NCI-H1105 treated with DMSO at 0.1 percent for 48 hours (cell line): ENCODE results near the gene SGPP2.

Experiments used
- DNase-seq: peaks from one replicate; lab custom pipeline; 2025; lab: John Stamatoyannopoulos, UW

SGPP2 gene

DNA sequence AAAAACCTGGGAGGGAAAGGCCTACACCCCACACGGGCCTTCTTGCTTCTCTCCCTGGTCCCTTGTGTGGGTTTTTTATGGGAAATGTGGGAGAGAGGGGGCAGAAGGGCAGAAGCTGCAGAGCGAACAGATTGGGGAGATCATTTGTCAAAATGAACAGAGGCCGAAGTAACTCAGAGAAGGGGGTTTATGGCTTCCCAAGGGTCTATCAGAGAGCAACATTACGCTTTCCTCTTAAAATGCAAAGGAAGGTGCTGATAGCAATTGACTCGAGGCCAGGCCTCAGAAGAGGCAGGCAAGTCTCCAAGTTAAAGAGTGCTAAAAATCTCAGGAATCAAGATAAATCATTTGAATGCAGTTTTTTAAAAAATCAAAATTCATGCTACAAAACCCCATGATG is 101.5 kb downstream of the SGPP2 start:
- no peak for DNase-seq

DNA sequence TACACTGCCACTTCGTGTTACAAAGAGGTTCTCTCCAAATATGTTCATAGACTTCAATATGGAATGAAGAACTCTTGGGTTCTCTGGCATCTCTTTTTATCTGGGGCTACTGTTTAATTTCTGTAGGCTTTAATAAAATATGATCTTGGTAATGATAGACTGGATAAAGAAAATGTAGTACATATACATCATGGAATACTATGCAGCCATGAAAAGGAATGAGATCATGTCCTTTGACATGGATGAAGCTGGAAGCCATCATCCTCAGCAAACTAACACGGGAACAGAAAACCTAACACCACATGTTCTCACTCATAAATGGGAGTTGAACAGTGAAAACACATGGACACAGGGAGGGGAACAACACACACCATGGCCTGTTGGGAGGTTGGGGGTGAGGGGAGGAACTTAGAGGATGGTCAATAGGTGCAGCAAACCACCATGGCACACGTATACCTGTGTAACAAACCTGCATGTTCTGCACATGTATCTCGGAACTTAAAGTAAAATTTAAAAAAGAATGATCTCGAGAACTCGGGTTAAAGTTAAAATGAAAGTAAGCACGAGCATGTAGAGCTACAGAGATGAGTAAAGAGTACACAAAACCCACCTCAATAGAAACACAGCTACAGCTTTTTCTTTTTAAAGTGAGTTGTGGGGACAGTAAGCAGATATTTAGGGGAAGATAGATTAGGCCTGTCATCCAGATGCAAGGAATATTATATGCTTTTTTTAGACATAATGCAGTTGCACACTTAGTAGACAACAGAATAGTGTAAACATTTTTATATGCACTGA is 102.3 kb downstream of the SGPP2 start:
- no peak for DNase-seq

DNA sequence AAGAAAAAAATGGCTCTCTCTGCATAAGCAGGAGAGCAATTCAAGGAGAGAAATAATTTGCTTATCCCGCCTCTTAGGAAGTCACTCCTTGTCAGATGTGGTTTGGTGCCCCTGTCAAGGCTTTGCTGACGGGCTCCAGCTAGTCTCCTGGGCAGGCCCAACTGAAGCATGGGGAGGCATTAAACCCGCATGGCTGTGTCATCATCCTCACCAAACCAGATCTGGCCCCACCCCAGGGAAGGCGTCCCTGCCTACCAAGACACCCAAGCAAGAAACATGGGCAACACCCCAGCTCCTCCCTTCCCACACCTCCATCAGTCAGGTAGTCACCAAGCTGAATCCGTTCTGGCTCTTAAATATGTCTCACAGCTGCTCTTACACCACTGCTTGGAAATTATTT is 108.0 kb downstream of the SGPP2 start:
- no peak for DNase-seq

DNA sequence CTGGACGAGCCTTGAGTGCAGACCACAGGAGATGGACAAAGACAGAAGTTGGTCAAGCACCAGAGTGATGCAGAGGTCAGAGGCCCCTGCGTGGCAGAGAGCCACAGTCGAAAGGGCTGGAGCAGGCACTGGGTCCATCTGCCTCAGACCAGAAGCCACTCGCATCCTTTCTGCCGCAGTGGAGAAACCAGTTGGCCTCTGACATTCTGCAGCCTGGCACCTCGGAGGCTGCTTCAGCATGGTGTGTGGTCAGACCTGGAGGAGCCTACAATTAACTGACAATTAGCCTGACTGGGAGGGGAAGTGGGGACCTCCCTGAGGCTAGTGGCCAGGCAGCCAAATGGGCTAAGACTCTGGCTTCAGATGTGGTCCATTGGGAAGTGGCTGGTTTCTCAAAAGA is 111.1 kb downstream of the SGPP2 start:
- DNase-seq, result peak; percentile 3

DNA sequence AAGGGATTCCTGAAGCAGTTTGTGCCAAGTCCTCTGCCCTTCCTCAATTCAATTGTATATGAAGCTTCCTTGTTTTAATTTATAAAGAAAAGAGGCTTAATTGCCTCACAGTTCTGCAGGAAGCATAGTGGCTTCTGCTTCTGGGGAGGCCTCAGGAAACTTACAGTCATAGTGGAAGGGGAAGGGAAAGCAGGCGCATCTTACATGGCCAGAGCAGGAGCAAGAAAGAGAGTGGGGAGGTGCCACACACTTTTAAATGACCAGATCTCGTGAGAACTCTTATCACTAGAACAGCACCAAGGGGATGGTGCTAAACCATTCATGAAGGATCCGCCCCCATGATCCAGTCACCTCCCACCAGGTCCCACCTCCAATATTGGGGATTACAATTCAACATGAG is 114.2 kb downstream of the SGPP2 start:
- DNase-seq, result no peak

DNA sequence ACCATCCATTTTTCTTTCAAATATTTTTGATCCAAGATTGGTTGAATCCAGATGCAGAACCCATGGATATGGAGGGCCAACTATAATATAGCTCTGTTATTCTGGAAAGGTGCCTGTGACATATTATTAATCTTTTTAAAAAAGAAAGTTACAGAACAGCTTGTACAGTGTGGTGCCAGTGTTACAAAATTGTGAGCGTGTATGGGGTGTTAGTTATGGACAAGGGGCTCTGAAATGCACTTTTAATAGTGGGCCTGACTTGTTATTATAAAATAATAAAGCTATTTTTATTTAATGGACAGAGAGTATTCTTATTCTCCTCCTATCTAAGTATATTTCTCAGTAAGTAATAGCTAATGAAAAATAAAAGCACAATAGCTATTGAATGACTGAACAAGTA is 120.3 kb downstream of the SGPP2 start:
- no peak for DNase-seq

DNA sequence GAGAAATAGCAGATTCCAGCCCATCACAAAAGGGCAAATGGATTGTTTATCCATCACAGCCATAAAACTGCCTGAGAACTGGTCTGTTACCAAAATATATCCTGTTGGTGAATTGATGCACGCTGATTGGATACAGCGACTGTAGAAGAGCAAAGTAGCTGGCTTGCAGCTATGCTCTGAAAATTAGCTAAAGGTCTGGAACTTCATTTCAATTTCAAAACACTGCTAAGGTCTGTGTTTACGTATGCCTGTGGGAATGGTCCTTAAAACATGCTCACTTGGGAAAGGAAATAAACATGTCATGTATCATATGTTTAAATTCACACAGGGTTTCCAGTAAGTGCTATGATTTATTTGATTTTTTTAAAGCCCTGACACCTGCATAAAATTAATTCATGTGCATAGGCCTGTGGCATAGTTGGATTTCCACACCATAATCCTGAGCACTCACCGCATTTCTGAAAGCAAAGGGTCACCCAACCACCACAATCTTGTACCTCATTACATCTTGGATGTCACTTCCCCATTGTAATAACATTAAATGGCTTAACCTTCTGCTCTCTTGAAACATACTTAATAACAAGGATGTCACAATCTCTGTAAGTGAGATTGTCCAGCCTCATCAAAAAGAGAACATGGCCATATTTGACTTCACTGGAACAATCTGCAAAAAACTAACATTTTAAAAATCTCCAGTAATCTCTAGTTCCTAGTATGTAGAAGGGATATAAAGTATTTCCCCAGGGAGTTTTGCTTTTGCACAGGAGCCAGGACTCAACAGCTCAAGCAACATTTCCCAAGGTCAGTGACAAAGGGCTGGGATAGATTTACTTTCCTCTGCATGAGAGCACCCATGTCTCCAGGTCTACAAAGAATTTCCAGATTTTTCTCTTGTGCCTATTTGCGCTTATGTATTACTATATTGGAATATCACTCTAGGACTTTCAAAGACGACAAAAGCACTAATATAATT is 121.8 kb downstream of the SGPP2 start:
- DNase-seq, result no peak

DNA sequence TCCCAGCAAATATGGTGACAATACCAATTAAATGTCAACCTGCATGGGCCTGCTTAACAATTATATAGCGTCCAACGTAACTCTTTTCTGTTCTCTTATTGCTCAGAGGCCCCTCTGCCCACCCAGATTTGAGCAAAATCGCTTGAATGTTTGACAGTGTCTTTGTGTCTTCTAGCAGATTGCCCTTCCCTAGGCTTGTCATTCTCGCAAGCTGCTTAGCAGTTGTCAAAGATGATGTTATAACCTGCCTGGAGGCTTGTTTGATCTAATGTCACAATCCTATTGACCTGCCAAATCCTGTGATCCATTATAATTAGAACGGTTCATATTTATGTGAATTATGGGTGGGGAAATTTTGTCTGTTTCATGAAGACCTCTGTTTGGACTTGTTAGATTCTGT is 122.7 kb downstream of the SGPP2 start:
- DNase-seq, result no peak

DNA sequence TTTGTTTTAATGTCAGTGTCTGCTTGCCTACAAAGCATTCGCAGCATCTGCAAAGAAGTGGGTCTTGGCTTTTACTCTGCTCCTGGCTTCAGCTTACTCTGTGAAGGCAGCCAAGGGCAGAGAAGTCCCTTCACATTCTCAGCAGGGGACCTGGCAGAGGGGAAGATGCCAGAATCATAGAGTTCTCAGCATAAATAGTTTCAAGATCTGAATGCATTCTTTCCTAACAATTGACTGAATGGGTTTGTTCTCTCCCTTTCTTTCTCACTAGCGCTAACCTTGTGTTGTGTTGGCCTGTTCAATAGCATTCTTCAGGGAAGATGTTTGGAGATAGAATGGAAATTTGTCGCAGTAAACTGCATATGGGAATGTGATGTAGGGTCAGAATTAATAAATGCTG is 124.6 kb downstream of the SGPP2 start:
- no peak for DNase-seq

DNA sequence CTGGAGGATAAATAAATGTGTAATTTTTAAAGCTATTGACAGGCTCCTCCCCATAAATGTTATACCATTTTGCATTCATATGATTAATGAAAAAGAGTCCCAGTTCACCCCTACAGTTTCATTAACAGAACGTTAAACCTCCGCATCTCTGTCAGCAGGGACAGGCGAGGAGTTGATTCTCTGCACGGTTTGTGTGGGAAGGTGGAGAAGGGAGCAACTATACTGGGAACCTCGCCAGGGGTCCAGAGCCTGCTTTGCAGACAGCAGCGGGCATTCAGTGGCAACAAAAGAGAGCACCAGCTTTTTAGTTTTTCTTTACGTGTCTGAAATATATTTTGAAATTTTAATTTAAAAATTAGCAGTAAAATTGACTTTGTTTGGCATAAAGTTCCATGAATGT is 130.2 kb downstream of the SGPP2 start:
- no peak for DNase-seq

DNA sequence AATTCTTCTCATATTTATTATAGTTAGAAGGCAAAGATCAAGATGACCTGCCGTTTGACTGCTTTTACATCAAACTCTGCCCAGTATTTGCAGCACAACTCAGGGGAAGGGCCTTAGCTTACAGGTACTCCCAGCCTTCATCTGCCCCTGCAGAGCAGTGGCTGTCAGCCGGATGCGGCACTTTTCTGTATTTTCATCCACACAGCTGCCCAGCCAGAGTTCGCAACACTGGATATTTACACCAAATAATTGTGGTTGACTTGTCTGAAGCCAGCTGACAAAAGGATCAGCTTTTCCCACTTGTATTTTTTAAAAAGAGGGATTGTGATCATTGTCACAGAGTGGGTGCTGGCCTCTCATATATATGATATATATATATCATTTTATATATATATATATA is 136.8 kb downstream of the SGPP2 start:
- no peak for DNase-seq

DNA sequence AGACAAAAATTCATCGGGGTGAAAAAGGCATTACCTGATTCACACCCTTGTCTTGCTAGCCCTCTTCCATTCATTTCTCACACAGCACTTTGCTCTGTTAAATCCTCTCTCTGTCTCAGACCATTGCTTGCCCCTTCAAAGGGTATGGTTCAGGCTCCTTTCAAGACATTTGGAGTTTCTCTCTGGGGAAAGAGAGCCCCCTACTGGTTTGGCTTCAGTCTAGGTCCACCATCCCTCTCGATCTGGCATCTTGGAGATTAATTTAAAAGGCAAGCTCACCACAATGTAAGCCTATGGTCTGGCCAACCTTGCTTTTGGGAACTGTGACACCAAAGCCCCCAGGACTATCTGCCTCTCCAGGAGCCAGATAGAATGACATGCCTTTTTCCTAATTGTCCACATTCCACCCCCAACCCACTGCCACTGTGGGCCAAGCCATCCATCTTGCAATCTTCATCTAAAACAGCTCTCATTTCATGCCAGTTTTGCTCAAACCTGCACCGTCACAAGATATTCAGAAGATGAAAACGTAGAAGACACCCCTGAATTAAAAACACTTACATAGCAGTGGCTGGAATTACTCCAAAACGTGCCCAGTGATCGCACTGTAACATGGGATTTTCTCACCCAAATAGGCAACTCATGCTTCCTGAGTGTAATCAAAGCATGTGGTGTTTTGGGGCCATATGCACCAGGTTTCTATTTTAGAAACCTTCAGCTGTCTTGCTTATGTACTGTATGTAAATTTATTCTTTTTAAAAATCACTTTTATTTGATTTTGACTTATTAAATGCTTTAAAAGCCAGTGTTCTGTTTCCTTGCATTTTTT is 137.7 kb downstream of the SGPP2 start:
- peak; percentile 69 for DNase-seq

DNA sequence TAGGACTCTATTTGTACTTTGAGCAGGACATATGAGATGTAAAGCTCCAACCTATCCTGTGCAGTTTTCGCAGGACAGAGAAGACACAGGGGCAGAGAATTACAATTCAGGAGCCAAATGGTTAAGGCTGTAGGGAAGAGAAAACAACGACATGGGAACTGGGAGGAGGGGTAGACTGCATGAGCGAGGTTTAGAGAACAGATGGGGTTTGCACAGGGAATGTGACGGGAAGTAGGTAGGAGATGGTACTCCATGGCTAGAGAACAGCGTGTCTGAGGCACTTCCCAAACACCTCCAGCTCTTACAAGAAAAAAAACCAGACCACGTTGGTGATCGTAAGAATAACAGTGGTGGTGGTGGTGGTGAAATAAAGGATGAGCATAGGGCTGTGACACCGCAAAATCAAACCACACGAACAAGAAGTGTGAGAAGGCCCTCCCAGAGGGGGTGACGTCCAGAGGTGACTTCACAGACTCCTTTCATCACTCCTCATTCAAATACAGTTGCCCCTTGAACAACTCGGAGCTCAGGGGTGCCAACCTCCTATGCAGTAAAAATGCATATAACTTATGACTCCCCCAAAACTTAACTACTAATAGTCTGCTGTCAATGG is 138.9 kb downstream of the SGPP2 start:
- no peak for DNase-seq

DNA sequence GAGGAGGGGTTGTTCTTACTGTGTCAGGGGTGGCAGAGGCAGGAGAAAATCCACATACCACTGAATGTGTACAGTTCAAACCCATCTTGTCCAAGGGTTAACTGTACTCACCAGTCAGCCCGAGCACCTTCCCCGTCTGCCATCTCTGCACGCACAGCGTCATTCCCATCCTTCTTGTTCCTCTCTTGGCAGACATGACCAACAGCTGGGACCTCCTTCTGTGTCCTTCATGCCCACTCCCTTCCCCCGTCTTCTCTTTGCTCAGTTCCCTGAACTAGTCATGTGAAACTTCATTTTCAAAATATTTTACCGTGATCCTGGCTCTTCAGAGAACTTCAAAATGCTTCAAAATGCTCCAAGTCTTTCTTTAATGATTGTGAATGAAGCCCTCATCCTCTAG is 139.6 kb downstream of the SGPP2 start:
- no peak for DNase-seq

DNA sequence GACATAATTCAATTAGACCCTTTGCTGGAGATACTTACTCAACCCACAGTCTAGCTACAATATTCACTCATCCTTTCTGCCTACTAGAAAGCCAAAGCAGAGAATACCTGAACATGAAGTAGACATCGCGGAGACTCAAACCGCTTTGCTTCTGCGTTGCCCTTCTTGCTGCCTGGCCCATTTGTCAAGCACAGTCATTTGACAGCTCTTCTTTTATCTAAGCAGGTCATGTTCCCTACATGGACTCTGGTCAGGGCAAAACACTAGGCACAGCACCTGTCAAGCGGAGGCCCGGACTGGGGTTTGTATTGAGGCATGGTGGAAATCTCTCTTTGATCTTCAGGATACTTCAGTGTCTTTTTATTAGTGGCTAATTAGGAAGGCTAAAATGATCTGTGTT is 141.9 kb downstream of the SGPP2 start:
- DNase-seq, result no peak

DNA sequence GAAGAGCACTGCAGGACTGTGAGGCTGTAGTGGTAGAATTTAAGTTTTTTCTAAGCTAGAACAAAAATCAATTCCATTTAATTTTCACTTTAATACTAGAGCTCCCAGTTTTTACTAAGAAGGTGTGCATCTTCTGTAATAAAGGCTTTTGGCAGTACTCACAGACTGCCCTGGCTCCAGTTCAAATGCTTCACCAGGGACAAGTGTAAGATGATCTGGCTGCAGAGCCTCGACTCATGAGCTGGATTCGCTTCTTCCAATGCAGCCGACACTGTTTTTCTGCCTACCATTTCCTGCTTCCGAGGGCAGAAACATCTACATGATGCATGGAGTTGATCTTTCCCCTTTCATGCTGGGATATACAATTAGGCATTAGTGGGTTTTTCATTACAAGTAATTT is 144.5 kb downstream of the SGPP2 start:
- DNase-seq, result peak; percentile 82

DNA sequence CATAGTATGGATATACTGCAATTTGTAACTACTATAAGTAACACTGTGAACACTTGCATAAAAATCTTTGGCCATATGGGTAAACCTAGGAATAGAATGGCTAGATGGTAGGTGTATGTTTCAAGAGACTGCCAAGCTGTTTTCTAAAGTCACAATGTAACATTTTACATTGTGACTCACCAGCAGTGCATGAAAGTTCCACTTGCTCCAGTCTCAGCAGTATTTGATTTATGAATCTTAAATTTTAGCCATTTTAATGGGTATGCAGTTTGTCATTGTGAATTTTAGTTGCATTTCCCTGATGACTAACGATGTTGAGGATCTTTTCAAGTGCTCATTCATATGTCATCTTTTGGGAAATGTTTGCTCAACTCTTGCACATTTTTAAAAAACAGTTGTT is 145.5 kb downstream of the SGPP2 start:
- no peak for DNase-seq

DNA sequence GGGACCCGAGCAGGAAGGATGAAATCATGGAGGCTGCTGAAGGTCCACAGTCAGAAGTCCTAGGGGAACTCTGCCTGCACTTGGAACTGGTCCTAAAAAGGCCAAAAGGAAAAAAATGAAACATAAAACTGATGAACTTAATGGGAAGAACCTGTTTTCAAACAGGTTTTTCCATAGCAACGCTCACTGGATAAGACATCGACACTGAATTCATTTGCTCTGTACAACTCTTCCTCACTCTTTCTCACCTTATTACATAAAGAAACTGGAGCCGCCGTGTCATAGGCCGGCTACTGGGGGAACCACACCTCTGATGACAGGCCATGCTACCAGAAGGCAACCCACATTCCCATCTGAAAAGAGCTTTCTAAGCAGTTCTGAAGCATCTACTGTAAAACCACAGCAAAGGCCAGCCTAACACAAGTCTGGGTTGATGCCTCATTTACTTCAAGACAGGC is 147.9 kb downstream of the SGPP2 start:
- DNase-seq, result no peak

DNA sequence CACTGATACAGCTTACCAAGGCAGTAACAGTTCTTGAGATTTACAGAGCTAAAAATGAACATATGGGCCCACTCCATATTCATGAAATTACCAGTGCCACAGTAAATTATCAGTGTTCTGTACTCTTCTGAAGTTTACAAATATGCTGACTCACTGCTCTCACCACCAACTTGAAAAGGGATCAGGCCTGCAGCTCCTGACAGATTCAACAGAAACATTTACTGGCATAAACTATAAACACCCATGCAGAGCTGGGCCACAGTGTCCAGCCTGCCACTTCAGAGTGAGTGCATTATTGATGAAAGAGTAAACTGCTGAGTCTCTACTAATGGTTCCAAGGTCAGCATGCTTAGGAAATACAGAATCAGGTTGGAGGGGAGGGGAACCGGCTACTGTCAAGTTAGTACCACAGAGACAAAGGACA is 148.4 kb downstream of the SGPP2 start:
- no peak for DNase-seq

DNA sequence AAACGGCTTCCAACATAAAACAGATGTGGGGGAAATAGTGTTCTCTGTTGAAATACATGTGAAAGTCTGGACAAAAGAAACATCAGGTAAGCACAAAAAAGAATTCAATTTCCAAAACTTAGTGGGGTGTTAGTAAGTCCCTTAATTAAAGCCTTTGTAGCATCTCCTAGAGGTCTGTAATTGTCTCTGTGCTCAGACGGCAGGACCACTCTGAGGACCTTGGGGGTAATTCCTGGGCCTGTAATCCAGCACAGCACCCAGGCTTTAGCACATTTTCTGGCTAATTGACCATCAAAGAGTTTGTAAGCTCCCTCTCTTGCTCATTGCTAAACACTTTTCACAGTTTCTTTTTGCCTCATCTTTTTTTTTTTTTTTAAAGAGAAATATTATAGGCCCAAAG is 151.3 kb downstream of the SGPP2 start:
- no peak for DNase-seq

DNA sequence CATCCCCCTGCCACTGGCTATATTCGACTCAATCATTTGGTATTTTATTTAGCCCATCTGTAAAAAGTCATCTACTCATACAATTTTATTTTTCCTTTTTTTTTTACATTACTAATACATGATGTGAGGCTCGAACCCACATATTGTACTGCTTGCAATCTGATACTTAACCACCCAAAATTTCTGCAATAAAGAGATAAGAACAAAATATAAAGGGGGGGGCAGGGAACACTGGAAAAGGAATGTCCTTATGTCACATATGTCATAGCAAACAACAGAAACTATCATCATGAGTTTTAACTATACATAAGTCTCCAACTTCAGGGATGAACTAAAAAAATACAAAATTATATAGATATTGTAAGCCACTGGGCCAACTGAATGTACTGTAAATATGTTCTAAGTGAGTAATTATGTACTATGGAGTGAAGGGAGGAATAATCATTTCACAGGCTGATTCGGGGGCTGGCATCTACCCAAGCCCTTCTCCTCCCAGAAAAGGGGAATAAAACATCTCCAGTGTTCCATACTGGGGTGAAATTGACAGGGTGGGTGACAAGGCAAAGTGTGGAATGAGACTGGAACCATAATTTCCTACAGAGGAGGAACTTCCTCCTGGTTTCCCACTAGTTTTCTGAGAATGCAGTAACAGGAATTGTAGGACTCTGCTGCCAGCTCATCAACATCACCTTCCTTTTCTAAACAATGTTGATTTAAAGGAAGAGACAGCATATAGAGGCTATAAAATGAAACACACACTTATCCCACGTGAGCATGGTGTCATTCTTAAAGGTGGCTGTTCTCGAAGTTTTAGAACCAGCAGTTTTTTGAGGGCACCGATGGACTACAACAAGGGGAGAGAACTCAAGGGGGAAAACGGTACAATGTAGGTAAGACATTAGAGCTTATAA is 152.1 kb downstream of the SGPP2 start:
- DNase-seq, result no peak
